T47D (cell line): Measurements from ENCODE around the gene TMEM31.

ENCODE experiments used
- DNase-seq, 2 experiments: peaks; one replicate each; pipeline versions ENCODE4 v3.0.0 to v3.0.0-alpha.2; 2011 to 2012; ENCODE audit warnings: low read depth in 1 of 2, low spot score in 1 of 2
- JUND ChIP-seq: IDR thresholded peaks from 2 replicates; pipeline ENCODE4 v1.6.1; 2012; ENCODE audit warnings: low read depth
- in situ Hi-C: cut with HindIII; loops from 2 replicates; pipeline ENCODE4 v1.10.0; 2016; ENCODE audit warnings: low sequenced_read_pairs, low pct_unique_long_range_greater_than_20kb

TMEM31 gene

DNA sequence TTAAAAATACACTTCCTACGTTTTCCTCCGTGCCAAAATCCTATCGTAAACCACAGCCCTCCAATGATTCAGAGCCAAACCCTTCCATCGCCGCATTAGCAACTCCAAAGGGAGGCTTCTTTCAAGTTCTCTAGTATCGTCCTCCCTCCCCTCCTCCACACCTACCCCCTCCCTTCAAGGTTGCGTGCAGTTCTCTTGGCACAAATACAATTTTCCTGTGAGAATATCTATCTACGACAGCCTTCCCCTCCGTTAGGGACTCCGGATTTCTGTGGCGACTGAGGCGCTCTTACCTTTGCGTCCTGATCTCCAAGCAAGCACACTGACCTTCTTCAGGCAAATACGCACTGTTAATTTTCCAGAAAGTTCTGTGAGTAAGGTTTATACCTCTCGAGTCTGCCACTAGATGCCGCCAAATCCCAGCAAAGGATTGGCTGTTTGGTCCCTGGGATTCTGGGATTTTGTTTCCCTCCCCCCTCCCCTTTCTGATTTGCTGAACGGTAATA lies 23.0 kb upstream of the TMEM31 start:
- DNase-seq = peak in 1 of 2 experiments; percentile 84
- in situ Hi-C loops = no loop called here
- no peak for TF ChIP-seq JUND

DNA sequence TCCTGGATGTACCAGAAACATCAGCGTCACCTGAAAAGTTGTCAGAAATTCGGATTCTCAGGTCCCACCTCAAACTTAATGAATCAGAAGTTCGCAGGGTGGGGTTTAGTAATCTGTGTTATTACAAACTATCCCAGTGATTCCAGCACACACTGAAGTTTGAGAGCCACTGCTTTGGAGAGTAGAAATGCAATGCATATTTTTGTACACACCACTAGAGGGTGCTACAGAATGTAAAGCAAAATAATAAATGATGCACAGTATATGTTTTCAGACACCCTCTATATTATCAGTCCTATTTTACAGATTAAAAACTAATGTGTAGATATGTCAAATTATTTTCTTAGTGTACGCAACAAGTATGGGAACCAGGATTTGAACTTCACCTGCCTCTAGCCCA lies 21.8 kb upstream of the TMEM31 start:
- peak in 1 of 2 experiments; percentile 37 for DNase-seq
- TF ChIP-seq JUND = no peak
- in situ Hi-C loops = no loop called here

DNA sequence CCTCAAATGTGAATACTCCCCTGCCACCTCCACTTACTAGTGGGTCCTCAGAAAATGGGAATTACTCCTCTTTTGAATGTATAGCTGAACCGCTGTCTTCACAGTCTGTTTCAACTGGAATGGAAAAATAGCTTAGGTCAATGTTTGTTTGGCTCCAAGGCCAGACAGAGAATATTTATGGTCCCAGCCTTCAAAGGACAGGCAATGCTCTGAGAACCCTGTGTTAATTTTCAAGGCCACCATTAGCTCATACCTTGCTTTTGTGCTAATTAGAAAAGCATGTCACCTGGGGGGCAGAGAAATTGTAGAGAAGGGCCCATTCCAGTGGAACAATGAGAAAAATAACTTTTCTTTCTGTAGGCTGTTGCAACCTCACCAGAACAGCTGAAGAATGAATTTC lies 19.6 kb upstream of the TMEM31 start:
- no peak for DNase-seq
- TF ChIP-seq JUND = no peak
- in situ Hi-C loops = no loop called here

DNA sequence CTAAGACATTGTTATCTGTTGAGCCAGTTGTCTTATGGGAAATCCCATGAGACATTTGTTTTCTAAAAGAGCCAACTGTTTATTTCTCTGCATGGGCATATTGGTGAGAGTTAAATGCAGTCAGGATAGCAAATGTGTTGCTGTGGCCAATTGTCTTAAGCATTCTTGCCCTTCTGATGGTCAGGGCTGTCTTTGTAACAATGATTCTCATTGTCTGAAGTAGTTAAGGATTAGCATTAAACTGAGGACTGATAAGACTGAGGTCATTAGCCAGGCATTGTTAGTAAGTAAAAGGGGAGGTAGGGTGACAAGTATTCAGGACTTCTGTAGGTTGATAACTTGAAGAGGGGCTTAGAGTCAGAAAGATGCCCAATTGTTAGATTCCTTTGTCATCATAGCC lies 13.0 kb upstream of the TMEM31 start:
- no peak for TF ChIP-seq JUND
- DNase-seq = no peak
- in situ Hi-C loops = no loop called here

DNA sequence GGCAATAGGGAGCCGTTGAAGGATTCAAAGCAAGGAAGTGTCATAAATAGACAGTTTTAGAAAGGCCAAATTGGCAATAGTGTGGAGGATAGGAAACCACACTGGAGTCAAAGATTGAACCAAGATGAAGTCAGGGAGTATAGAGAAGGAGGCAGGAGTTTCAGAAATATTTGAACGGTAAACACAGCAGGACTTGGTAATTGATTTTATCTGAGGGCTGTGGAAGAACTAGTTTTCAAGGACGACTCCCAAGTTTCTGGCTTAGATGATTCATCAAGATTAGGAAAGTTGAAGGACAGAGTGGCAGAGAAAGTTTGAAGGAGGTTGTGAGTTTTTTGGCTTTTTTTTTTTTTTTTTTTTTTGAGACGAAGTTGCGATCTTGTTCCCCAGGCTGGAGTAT lies 11.5 kb upstream of the TMEM31 start:
- in situ Hi-C loops = no loop called here
- TF ChIP-seq JUND = no peak
- DNase-seq = peak; percentile 1 to 83

DNA sequence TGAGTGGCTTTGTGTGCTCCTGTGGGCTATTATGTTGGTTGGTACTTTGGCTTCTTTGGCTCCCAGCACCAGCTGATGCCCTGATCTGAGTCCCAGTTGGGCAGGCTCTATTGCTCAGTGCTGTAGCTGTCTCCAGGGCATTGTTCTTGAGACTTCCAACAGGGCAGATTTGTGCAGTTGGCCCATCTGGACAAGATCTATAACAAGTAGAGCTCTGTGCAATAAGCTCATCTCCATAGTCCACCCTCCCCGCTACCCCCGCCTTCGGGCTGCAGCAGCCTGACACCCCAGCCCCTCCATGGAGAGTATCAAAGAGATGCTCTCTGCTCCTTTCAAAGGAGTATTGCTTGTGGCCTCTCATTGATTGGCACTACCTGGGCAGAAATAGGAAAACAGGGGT lies 5.8 kb upstream of the TMEM31 start:
- DNase-seq = no peak
- in situ Hi-C loops = no loop called here
- no peak for TF ChIP-seq JUND

DNA sequence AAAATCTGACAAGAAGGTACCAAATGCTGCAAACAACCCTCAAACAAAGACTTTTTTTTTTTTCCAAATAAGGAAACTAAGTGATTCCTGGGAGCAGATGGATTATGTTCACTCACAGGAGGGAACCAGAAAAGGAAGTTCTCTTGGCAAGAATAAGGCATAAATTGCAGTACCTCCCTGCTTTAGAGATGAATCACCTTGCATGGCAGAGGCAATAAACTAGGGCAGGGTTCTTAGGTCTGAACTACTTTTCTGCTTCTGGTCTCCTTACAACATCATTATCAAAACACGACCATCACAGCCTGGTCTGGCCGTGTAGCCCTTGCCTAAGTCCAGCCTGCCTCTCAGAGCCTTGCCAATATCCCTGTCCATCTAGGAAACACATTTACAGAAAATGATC lies 6.3 kb downstream of the TMEM31 start:
- TF ChIP-seq JUND = no peak
- in situ Hi-C loops = no loop called here
- DNase-seq = no peak

DNA sequence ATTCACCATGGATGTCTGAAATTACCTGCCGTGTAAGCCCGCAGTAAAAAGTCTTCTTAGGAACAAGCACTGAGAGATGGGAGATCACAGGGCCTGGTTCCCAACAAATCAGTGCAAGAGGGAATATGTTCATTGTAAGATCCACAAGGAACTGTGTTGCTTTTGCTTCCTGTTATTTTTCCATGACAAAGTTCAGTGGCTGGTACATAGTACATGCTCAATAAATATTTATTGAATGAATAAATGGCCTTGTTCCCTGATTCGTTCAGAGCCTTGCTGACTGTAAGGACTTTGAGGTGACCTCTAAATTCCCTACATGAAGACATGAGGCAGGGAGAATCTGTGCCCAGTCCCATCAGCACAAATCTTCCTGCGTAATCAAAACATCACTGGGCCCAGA lies 7.4 kb downstream of the TMEM31 start:
- in situ Hi-C loops = no loop called here
- no peak for TF ChIP-seq JUND
- no peak for DNase-seq

DNA sequence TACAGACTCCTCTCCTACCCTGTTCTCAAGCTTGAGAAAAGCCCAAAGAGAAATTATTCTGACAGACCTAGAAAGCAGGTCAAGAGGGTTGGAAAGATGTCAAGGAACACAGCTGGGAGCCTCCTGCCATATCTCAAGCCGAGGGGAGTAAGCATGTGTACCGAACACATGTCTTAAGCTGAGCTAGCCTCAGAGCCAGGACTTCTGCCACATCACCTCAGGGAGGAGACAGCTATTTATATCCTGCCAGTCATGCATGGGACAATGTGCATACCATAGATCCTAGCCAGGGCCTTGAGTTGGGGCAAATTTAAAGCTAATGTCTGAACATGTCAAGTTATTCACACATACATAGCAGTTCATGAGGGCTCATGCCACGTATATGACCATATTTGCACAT lies 11.8 kb downstream of the TMEM31 start:
- no peak for DNase-seq
- in situ Hi-C loops = no loop called here

DNA sequence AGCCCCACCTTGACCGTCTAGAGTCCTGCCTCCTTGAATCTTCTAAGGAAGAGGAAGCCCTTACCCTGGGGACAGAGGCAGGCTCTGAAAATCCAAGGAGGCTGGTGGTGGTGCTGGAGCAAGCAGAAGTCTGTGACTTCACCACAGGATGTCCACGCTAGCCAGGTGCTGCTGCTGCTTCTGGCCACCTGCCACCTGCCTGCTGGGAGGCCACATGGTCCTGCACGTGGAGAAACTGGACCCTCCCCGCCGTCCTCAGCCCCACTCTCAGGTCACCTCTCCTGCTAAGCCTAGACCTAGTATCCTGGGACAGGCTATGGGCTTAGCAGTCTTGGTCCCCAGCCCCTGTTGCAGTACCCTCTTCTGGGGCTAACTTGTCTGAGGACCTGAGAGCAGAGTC lies 15.8 kb downstream of the TMEM31 start:
- in situ Hi-C loops = no loop called here
- no peak for DNase-seq

More for the DNA sequence above, 11.8 kb downstream of the TMEM31 start:
- no peak for TF ChIP-seq JUND

DNA sequence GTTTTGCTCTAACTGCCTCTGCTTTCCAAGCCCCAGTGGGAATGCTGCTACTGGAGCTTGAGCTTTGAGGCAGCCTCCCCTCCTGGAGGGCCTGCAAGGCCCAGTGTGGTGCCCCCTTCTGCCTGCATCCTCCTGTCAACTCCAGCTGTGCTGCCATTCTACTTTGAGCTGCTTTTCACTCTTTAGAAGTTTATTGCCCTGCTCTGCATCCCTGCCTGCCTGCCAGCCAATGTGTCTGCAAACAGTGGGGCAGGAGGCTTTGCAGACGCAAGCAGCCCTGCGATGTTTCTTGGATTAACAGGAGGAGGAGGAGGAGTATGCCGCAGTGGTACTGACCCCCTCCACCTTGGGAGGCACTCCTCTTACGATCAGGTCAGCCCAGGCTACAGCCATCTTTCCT lies 16.4 kb downstream of the TMEM31 start:
- no peak for DNase-seq
- TF ChIP-seq JUND = no peak
- in situ Hi-C loops = no loop called here

More for the DNA sequence above, 15.8 kb downstream of the TMEM31 start:
- no peak for TF ChIP-seq JUND

DNA sequence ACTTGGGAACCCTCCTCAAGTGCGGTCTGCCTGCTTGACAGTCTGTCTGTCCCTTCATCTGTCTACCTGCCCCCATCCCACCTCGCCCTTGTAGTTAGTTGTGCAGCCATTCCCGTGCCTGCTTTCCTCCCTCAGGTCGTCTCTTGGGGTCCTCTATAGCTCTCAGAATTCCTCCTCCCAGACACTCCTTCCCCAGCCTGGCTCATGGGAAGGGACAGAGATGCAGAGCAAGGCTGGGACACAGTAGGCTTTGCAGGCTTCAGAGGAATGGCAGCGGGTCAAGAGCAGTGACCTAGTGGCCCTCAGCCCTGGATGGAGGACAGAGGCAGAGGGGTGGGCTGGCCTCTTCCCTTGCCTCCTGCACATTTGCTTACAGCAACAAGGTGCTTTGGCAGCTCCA lies 18.3 kb downstream of the TMEM31 start:
- in situ Hi-C loops = no loop called here
- DNase-seq = no peak
- TF ChIP-seq JUND = no peak

DNA sequence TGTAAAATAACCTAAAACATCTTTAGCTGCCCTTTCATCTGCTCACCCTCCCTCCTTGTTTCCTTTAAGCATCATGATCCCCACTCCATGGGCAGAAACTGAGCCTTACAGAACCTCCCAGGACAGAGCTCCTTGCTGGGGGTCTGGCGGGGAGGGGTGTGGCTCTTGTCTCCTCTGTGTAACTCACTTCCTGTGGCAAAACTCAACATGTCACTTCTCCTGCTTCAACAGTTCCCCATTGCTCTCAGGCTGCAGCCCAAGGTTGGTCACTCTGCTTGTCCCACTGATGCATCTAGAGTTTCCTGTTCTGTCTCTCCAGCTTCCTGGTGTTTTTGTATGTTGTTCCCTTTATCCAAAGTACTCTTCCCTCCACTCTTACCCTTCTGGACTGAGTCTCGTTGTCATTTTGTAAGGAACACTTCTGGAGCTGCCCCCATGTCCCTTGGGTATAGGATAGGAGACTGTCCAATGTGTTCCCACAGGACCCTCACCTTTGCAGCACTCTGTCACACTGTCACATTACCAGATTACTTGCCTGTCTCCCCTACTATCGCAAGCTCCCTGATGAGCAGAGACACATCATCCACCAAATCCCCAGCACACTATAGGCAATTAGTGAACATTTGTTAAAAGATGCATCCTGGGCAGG lies 19.6 kb downstream of the TMEM31 start:
- DNase-seq = no peak
- in situ Hi-C loops = no loop called here

More for the DNA sequence above, 19.6 kb downstream of the TMEM31 start:
- no peak for TF ChIP-seq JUND
